GM03348 (cell line): ENCODE results near the gene CAPG.
"Not testable (repeated sequence)": the region's sequence is repeated elsewhere in the genome, so short reads cannot be mapped to it uniquely, and the experiment has no call there.

Source experiments
- DNase-seq: peaks from one replicate; pipeline ENCODE4 v3.0.0; 2012; ENCODE audit warnings: low spot score

CAPG gene

DNA sequence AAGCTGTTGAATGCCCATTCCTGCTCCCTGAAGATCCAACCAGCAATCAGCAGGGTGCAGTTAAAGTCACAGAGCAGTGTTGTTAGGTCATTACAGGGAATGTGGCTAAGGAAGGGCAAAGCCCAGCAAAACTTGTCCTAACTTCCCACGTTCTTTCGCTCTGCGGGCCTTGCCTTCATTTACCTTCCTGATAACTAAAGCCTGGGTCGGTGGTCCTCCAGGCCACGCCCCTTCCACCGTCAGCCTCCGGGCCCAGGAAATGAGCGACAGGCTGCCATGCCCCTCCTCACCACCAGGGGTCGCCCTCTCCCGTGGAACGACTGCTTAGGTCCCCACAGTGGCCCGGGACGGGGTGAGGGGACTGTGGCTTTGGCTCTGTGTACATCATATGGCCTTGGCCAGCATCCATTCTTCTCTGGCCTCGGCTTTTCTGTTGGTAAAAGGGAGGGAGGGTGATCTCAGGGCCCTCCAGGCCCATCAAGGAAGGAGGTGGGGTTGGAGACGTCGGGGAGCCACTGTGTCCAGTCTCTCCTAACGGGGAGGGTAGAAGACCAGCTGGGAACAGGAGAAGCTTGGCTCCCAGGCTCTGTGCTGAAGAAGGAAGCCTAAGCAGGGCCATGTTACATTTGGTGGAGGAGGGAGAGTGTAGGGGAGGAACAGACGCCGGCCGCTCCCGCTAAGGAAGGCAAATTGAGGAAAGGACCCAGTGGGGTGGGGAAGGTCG lies 10.5 kb upstream of the CAPG start:
- peak; percentile 92 for DNase-seq

GRCh38 chr2:85419009-85419675 lies 9.0 kb upstream of the CAPG start:
- no peak for DNase-seq

DNA sequence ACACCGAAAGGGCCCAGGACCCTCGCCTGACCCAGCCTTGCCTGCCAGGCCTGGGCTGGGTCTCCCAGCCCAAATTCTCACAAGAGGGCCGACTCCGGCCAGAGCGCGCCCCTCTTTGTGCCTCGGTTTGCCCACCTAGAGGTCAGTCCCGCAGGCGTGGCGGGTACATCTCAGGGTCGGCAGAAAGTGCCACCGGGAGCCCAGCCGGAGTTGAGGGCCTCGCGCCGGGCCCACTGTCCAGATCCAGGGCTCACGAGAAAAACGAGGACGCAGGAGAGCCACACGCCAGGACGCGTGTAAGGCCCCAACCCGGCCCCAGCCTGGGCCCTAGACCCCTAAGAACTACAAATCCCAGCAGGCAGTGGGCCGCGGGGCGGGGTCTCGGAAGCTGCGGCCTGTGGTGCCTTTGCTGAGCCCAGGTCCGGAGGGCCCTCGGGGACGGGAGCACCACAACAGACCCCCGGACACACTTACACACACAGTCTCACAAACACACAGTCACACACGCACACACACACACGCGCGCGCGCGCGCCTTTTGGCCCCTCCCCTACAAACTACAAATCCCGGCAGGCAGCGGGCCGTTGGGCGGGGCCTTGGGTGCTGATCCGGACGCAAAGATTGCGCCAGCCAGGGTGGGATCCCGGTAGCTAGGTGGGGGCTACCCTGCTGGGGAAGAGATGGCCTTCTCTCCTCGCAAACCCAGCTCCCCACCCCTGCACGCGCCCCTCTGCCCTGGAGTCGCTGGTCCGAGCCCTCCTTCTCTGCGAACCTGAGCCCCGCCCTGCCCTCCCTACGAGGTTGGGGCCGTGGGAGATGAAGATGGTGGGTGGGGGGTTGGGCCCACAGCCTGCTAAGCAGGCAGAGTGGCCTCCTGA lies 8.2 kb upstream of the CAPG start, which contains the start of gene SH2D6:
TSS of gene SH2D6 (plus strand) at position 583 of the 877 bp plus-strand sequence. CDS start 10,752 bp downstream, outside the sequence.
- DNase-seq: peak; percentile 93

- no peak for DNase-seq
Observed at GRCh38 chr2:85415980-85416650, 5.9 kb upstream of the CAPG start.

DNA sequence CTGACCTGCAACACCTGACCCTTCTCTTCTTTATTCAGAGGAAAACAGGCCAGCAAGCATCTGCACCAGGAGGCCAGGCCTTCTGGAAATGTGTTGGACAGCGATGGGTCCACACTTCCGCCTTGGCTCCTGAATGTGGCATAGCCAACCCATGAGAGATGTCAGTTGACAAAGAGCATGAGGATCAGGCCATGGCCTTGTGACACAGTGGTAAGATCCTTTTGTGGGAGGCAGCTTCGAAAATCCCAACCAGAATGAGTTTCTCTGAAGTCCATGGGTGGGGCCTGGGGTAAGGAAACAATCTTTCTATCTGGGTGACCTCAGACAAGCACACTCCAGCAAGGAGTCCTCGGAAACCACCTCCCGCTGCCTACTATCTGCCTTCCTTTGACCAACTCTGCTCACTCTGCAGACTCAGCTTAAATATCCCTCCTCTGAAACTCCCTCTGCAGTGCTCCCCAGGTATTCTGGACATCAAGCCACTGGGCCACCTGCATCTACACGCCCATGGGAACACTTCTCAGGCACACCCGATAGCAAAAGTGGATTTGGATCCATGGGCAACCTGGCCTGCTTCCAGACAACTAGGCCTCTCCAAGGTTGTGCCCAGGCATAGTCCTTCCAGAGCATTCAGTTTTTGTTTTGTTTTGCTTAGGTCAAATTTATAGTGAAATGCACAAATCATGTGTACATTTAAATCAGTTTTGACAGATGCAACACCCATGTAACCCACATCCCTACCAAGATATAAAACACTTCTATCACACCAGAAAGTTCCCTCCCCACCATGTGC lies 4.8 kb upstream of the CAPG start:
- no peak for DNase-seq

DNA sequence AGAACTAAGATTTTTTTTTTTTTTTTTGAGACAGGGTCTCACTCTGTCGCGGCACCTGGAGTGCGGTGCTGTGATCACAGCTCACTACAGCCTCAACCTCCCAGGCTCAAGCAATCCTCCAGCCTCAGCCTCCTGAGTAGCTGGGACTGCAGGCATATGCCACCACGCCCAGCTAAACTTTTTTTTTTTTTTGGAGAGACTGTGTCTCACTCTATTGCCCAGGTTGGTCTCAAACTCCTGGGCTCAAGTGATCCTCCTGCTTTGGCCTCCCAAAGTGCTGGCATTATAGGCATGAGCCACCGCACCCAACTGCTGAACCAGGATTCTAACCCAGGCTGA lies 4.2 kb upstream of the CAPG start:
- DNase-seq: not testable (repeated sequence)

DNA sequence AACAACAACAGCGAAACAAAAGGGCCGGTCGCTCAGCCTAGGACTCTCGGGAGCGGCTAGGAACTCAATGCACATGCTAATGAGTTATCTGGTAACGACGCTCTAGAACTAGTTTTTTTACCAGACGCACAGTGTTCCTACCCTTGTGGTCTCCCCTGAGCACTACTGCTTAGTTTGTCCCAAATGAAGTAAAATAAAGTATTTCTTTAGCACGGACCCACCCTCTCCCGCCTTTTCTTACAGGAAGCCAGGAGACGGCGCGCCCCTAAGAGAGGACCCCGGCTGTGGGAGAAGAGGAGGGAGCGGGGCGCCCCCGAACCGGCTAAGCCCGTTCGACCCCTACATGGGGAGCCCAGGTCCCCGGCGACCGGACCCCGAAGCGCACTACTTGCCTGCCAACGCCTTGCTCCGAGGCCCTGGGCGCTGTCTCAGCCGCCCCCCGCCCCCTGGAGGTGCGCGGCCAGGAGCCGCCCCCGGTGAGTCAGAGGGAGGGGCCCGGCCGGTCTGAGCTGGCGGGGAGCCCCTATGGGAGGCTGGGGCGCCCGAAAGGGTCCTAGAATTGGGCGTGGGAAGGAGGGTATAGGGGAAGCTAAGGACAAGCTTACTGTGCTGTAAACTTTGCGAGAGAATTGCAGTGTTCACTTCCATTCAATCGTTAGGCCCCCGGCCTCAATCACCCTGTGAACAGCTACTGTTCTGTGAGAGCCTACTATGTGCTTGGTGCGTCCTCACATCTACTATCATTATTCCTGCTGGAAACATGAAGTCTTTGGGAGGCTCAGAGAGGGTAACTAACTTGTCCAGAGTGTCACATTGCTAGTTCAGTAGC lies 3.6 kb upstream of the CAPG start:
- peak; percentile 91 for DNase-seq

GRCh38 chr2:85411405-85411748 lies 1.2 kb upstream of the CAPG start:
- DNase-seq: no peak

- peak; percentile 51 for DNase-seq
Observed at GRCh38 chr2:85410584-85411404, 628 bp upstream of the CAPG start.

GRCh38 chr2:85405201-85406059 lies 4.7 kb downstream of the CAPG start:
- peak; percentile 62 for DNase-seq

- DNase-seq: no peak
Observed at GRCh38 chr2:85401844-85402243, 8.3 kb downstream of the CAPG start.

DNA sequence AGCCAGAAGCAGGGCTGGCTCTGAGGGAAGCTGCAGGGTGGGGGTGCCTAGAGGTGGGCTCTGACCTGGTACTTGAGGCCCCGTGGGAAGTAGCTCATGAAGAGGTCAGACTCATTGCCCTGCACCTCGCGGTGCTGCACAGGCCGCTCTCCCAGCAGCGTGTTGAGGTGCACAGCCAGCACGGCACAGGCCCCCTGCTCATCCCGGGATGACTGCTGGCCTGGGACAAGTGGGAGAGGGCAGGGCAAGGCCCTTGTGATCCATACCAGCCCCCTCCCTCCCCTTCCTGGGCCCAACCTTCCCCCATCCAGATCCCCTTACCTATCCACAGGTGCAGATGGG lies 8.7 kb downstream of the CAPG start:
- DNase-seq: no peak

GRCh38 chr2:85400541-85401463 lies 9.4 kb downstream of the CAPG start:
- no peak for DNase-seq

DNA sequence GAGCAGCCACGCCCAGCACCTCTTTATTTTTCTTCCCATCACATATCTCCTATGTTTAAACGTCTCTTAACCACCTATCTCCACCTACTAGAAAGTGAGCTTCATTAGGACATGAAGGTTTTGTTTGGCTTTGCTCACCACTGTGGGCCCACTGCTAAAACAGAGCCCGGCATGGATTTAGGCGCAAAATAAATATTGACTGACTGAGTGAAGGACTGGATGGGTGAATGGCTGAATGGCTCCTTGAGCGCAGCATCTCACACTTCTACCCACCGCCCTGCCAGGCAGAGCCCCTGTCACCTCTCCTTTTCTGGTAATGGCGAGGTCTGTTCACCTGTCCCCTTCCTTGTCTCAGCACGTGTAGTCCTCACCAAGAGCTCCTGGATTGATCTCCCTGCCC lies 10.1 kb downstream of the CAPG start:
- no peak for DNase-seq

- DNase-seq: no peak
Observed at GRCh38 chr2:85399183-85399455, 11.0 kb downstream of the CAPG start.

GRCh38 chr2:85398426-85399182 lies 11.6 kb downstream of the CAPG start:
- no peak for DNase-seq

DNA sequence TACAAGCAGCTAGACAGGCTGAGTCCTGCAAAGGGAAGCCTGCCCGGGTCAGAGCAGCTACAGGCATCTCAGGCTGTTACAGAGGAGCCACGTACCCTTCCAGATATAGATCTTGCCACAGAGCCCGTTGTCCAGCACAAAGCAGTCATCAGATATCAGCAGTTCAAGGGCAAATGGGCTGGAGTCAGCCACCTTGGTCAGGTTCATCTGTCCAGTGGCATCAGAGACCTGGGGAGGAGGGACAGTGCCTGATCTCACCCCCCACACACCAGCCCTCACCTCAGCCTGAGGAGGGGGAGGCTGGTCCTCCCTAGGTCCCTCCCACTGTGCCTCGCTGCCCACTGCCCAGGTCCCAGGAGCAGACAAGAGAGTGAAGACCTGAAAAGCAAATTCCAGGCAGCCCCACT lies 12.2 kb downstream of the CAPG start:
- no peak for DNase-seq
